Endothelial cell of umbilical vein (primary cell): Measurements from ENCODE around the gene CEP68. TPM values are rescaled to one million over a fixed set of nuclear protein-coding genes. Genes with fewer than 3 reads are reported as not detected.

Experiments
- BruUV-seq: library from RNA; stranded (reverse); fragments of 400-500 nt; replicated peaks from 2 replicates; lab custom pipeline; 2021; lab: Mats Ljungman, UMichigan
- CTCF ChIA-PET: fragments of 300-600, 350-600 bp; sonication (Branson Sonifier 250); formaldehyde crosslinking; loops from one replicate; lab custom pipeline; 2021; ENCODE audit warnings: antibody characterized with exemption, inconsistent platforms; lab: Charles Lee
- POLR2A ChIA-PET: fragments of 300-600, 350-600 bp; sonication (Branson Sonifier 250); formaldehyde crosslinking; loops from one replicate; lab custom pipeline; 2021; ENCODE audit warnings: antibody characterized with exemption, inconsistent platforms; lab: Charles Lee
- DNase-seq: peaks from one replicate; pipeline ENCODE4 v3.0.0-alpha.2; 2011; ENCODE audit warnings: low read depth, low spot score
- FAIRE-seq: peaks from 2 replicates; lab custom pipeline; 2011; peaks lifted over from hg19 to GRCh38; lab: Jason Lieb, UNC
- H2AFZ ChIP-seq: 2 replicates; pipeline ENCODE4 v1.6.0; 2012; ENCODE audit warnings: low read depth, low read length, control low read depth, inconsistent platforms
- H3K27ac ChIP-seq: 2 replicates; pipeline ENCODE4 v1.5.1; 2011; ENCODE audit warnings: low read depth, mild to moderate bottlenecking, control low read depth, low read length, moderate library complexity; ENCODE audit not compliant: insufficient read depth
- H3K27me3 ChIP-seq, 2 experiments: 2 replicates each; pipeline versions ENCODE4 v1.6.0 to v1.6.1; 2011; ENCODE audit warnings: low read length in 2 of 2, mixed read lengths in 1 of 2; ENCODE audit not compliant: control insufficient read depth in 2 of 2, insufficient read depth in 2 of 2
- H3K36me3 ChIP-seq, 2 experiments: 2 replicates in 1 of 2; 3 replicates in 1 of 2; pipeline ENCODE4 v1.5.1; 2011; ENCODE audit warnings: low read length in 2 of 2, mild to moderate bottlenecking in 1 of 2, moderate library complexity in 1 of 2; ENCODE audit not compliant: control insufficient read depth in 2 of 2, insufficient read depth in 2 of 2; ENCODE audit errors: extremely low read depth in 1 of 2
- H3K4me1 ChIP-seq: 3 replicates; pipeline ENCODE4 v1.5.1; 2011; ENCODE audit warnings: mild to moderate bottlenecking, low read length; ENCODE audit not compliant: control insufficient read depth, insufficient read depth; ENCODE audit errors: extremely low read depth
- H3K4me2 ChIP-seq: 2 replicates; pipeline ENCODE4 v1.6.1; 2011; ENCODE audit warnings: low read length, control low read depth, mixed read lengths; ENCODE audit not compliant: insufficient read depth
- H3K4me3 ChIP-seq, 3 experiments: fragments of 200-600 bp in 1 of 3; sonication (generic), shearing (Covaris generic) in 1 of 3; replicated peaks in 1 of 3; 2 replicates each; pipeline ENCODE4 v1.5.1; 2011 to 2016; ENCODE audit warnings: control low read depth in 3 of 3, low read length in 3 of 3, mild to moderate bottlenecking in 2 of 3, inconsistent platforms in 1 of 3, low read depth in 1 of 3, moderate library complexity in 1 of 3; ENCODE audit not compliant: insufficient read depth in 1 of 3
- H3K79me2 ChIP-seq: 2 replicates; pipeline ENCODE4 v1.6.0; 2012; ENCODE audit warnings: low read length, inconsistent platforms; ENCODE audit not compliant: control insufficient read depth, insufficient read depth
- H3K9ac ChIP-seq: replicated peaks from 2 replicates; pipeline ENCODE3; 2011; ENCODE audit warnings: low read length, control low read depth; ENCODE audit not compliant: insufficient read depth; ENCODE audit errors: extremely low read depth
- H3K9me1 ChIP-seq: replicated peaks from 3 replicates; pipeline ENCODE4 v1.6.0; 2011; ENCODE audit warnings: mild to moderate bottlenecking, low read length; ENCODE audit not compliant: control insufficient read depth, insufficient read depth; ENCODE audit errors: extremely low read depth
- H3K9me3 ChIP-seq: replicated peaks from 2 replicates; pipeline ENCODE4 v1.5.1; 2012; ENCODE audit warnings: low read length, inconsistent platforms; ENCODE audit not compliant: control insufficient read depth, insufficient read depth
- H4K20me1 ChIP-seq: replicated peaks from 2 replicates; pipeline ENCODE3; 2011; ENCODE audit warnings: mild to moderate bottlenecking, low read length; ENCODE audit not compliant: control insufficient read depth, insufficient read depth; ENCODE audit errors: extremely low read depth
- EZH2 ChIP-seq: IDR thresholded peaks from 2 replicates; pipeline ENCODE4 v1.6.1; 2012; ENCODE audit warnings: borderline replicate concordance, low read depth, mild to moderate bottlenecking, moderate library complexity, low read length, inconsistent platforms; ENCODE audit not compliant: severe bottlenecking
- FOS ChIP-seq: IDR thresholded peaks from 2 replicates; pipeline ENCODE4 v1.6.1; 2011; ENCODE audit warnings: mild to moderate bottlenecking, low read length, moderate library complexity, borderline replicate concordance; ENCODE audit not compliant: insufficient read depth
- GATA2 ChIP-seq: IDR thresholded peaks from 2 replicates; pipeline ENCODE4 v1.7.0; 2011; ENCODE audit warnings: low read depth, mild to moderate bottlenecking, moderate library complexity, mixed read lengths, low read length; ENCODE audit not compliant: insufficient read length, insufficient read depth
- JUN ChIP-seq: IDR thresholded peaks from 2 replicates; pipeline ENCODE4 v1.6.1; 2011; ENCODE audit warnings: borderline replicate concordance, low read depth; ENCODE audit not compliant: insufficient read length, insufficient read depth
- MYC ChIP-seq: IDR thresholded peaks from one replicate; pipeline ENCODE4 v1.6.1; 2011; ENCODE audit warnings: mild to moderate bottlenecking, low read depth, low read length
- POLR2A ChIP-seq: IDR thresholded peaks from 2 replicates; pipeline ENCODE4 v1.6.1; 2012; ENCODE audit warnings: low read depth, mild to moderate bottlenecking, control low read depth, low read length
- POLR2AphosphoS5 ChIP-seq: IDR thresholded peaks from 2 replicates; pipeline ENCODE4 v1.6.1; 2012; ENCODE audit warnings: low read depth, mild to moderate bottlenecking, control low read depth, low read length, moderate library complexity; ENCODE audit not compliant: insufficient read depth
- dilution Hi-C: fragments of 300-500 bp; cut with MboI; formaldehyde crosslinking; loops from one replicate; pipeline ENCODE4 v1.15.0; 2019; ENCODE audit warnings: low sequenced_read_pairs; ENCODE audit not compliant: extremely low pct_ligation_motif_present
- intact Hi-C: fragments of 100-400 bp; cut with micrococcal nuclease; formaldehyde crosslinking; loops from one replicate; pipeline ENCODE4 v1.10.0; 2022
- polyA plus RNA-seq, 4 experiments: library from polyadenylated mRNA; depleted of rRNA in 3 of 4; stranded (reverse) in 3 of 4; unstranded in 1 of 4; fragments of >200 nt; gene quantifications; 2 replicates each; pipeline versions ENCODE4 v1.2.1 to v1.2.3, GENCODE V29; 2011 to 2012; ENCODE audit warnings: missing spikeins in 1 of 4
- total RNA-seq: library from RNA; stranded (reverse); gene quantifications from 2 replicates; pipeline ENCODE4 v1.2.3, GENCODE V29; 2021
- TF ChIP-seq, protein P1 (sequence below), 2 donors: IDR thresholded peaks; 1 replicate in 1 of 2; 2 replicates in 1 of 2; pipeline ENCODE4 v1.5.1; 2011; ENCODE audit warnings: low read length in 2 of 2, mild to moderate bottlenecking in 2 of 2, moderate library complexity in 2 of 2, control low read depth in 1 of 2, inconsistent platforms in 1 of 2, low read depth in 1 of 2; ENCODE audit not compliant: insufficient read depth in 1 of 2; ENCODE audit errors: extremely low read depth in 1 of 2
- TF ChIP-seq, protein P2 (sequence below): IDR thresholded peaks from 2 replicates; pipeline ENCODE4 v1.6.1; 2011; ENCODE audit not compliant: insufficient read depth, insufficient read length

The CEP68 gene
- total and polyA plus RNA-seq, 2 donors (not counting 3 experiments of a cell fraction or from before 2014, with no cell fraction given), result 21.4 to 22.0 TPM

DNA sequence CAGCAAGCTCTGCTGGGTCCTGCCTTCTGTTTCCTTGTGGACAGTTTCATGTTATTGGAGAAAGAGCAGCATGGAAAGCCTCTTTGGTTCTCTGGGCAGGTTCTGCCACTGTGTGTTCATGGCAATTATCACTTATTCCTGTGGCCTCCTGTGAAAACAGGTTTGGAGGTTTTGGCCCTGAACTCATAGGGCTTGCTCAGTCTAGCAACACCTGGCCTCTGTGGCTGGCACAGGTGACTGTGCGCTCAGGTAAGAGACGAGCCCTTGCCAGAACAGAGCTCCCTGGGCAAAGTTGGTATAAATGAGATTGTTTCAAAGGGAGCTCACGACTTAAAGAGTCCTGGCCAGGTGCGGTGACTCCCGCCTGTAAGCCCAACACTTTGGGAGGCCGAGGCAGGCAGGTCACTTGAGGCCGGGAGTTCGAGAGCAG, 5.7 kb downstream of the CEP68 start:
- Histone ChIP-seq H3K9me1 (peaks cover 2% of the 10 kb centered on the region), H3K27ac (no peak overlapping the region), H3K4me2 (no peak overlapping the region), H3K9ac (no peak overlapping the region), H3K4me1 (peaks cover 51% of the 10 kb centered on the region), H4K20me1 (no peaks in the 10 kb centered on the region), H3K79me2 (peaks cover 37% of the 10 kb centered on the region), H3K27me3 (no peaks in the 10 kb centered on the region), H3K4me3 (no peak overlapping the region), H2AFZ (no peak overlapping the region), H3K9me3 (no peaks in the 10 kb centered on the region), H3K36me3 (no peaks in the 10 kb centered on the region)
- TF ChIP-seq JUN, result no peak
- no peak for TF ChIP-seq FOS
- TF ChIP-seq, protein P1, sequence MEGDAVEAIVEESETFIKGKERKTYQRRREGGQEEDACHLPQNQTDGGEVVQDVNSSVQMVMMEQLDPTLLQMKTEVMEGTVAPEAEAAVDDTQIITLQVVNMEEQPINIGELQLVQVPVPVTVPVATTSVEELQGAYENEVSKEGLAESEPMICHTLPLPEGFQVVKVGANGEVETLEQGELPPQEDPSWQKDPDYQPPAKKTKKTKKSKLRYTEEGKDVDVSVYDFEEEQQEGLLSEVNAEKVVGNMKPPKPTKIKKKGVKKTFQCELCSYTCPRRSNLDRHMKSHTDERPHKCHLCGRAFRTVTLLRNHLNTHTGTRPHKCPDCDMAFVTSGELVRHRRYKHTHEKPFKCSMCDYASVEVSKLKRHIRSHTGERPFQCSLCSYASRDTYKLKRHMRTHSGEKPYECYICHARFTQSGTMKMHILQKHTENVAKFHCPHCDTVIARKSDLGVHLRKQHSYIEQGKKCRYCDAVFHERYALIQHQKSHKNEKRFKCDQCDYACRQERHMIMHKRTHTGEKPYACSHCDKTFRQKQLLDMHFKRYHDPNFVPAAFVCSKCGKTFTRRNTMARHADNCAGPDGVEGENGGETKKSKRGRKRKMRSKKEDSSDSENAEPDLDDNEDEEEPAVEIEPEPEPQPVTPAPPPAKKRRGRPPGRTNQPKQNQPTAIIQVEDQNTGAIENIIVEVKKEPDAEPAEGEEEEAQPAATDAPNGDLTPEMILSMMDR (IDR thresholded peaks at IDR 0.05; ENCODE audit: extremely low read depth in 1 of 2, insufficient read depth in 1 of 2, low read depth in 1 of 2, low read length in 2 of 2), result no peak
- TF ChIP-seq EZH2, result no peak
- no peak for TF ChIP-seq GATA2
- no peak for TF ChIP-seq POLR2AphosphoS5
- TF ChIP-seq POLR2A, result no peak
- TF ChIP-seq, protein P2, sequence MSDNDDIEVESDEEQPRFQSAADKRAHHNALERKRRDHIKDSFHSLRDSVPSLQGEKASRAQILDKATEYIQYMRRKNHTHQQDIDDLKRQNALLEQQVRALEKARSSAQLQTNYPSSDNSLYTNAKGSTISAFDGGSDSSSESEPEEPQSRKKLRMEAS, result no peak
- no peak for TF ChIP-seq MYC
- FAIRE-seq (no peak), DNase-seq (no peak)
- dilution Hi-C loops (no loop called here), intact Hi-C loops (no loop called here)
- ChIA-PET CTCF (no interaction called here), POLR2A (no interaction called here)
- no TSS peak for BruUV-seq
